Stimulated activated CD4-positive, alpha-beta T cell treated with anti-CD3 and anti-CD28 coated beads, TNF-alpha, amount 100 ng/mL, for 48 hours (primary cell): ENCODE measurements around the gene EFCAB11.
A peak's percentile ranks its signal among the peaks of the same experiment; 100 is the strongest.

Source experiments
- DNase-seq, 3 donors: peaks; one replicate each; pipeline ENCODE4 v3.0.0-alpha.2; 2020; ENCODE audit warnings: low read depth in 3 of 3

EFCAB11 gene, protein sequence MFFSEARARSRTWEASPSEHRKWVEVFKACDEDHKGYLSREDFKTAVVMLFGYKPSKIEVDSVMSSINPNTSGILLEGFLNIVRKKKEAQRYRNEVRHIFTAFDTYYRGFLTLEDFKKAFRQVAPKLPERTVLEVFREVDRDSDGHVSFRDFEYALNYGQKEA

DNA sequence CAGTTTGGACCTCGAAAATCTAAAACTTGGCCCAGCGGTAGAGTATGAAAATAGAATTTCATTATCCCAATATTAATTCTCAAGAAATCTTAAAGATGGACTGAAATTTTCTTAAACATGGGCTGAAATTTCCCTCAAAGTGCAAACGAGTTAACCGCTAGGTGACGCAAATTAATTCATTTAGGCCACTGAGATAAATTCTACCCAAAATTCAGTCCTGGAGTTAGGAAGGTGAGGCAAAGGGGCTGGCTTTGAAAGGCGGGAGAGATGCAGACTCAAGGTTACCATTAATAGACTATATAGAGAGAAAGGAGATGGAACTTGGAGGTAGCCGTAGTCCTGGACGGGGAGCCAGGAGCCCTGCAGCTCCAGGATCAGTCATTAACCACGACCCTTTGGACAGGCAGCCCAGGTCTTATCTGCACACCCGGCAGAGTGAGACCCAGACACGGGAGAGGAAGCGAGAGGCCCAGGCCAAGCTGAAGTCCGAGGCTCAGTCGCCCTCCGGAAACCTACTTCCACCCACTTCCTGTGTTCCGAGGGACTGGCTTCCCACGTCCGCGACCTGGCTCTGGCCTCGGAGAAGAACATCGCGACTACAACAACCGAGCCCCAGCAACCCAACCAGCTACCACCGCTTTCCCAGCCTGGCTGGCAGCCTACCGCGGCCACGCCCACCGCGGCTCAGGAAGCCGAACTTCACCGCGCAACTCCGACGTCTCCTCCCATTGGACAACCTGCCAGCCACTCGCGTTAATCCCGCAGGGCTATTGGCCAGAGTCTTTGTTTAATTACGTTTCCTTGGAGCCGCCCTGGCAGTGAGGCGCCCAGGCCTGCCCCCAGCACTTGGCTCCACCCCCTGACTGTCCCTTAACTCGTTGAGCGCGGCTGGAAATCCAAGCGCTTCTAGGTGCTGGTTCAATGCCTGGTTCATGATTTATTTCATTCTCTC lies at the start of gene EFCAB11:
Gene EFCAB11 (minus strand): TSS at position 661 of the 952 bp plus-strand sequence. CDS start 70 bp downstream, at position 591.
- DNase-seq: peak; percentile 88 to 94 (median 91)

DNA sequence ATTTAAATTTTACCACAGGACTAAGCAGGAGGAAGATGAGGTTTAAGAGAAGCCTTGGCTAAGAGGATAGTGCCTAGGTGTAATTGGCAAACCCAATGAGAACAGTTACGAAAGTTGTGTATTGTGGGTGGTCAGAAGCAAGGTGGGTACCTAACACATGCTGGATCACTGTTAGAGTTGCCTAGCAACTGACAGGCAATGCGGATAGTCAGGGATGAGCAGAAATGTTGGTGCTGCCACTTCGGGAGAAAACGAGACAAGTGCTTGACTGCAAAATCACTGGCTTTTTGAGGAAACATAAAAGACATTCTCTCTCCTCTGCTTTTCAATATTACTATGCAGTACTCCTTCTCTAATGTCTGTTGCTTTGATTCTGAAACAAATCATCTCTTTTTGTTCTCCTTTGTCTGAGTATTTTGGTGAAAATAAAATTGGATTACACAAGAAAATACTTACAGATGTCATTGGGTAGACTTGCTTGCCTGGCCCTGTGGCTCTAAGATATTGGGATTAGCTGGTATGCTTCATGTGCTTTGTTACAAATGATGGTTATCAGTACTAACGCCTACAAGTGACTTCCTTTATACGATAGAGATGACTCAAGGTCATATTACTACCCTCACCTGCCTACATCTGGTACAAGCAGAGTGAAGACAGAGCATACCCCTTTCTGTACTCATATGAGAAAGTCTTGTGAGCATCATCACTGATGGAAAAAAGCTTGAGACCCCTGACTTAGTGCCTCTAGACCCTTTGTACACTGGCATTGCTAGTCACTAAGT lies 49.2 kb upstream of the EFCAB11 start:
- no peak for DNase-seq

DNA sequence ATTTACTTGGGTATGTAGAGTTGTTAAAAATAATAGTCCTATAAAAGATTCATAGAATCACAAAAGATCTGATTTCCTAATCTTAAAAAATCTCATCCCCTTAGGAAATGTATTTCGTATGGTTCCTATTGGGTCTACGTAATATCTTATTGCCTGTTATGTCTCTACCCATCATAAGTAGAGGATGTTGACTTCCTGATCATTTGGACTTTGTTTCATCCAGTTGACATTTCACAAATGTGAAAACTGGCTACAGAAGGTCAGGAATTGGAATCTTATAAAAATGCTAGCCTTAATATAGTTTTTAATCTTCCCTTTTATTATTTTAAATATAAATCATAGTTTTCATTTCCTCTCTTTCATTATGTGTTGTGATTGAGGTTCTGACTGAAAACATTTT lies 46.4 kb upstream of the EFCAB11 start:
- DNase-seq: no peak

DNA sequence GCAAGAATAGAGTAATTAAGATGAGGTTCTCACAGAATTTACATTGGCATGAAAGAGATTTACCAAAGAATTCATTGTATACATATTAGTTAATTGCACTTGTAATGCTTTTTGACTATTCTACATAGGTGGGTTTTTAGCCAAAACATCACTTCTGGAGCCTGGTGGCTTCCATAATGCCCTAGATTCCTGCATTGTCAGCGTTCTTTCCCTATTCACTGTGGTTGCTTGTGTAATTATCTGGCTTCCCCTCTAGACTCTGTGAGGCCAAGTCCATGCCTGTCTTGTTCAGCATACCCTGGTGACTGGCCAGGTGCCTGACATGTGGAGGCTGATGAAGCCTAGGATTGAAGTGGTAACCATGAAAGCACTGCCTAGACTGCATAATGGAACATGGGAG lies 42.4 kb upstream of the EFCAB11 start:
- DNase-seq: no peak

DNA sequence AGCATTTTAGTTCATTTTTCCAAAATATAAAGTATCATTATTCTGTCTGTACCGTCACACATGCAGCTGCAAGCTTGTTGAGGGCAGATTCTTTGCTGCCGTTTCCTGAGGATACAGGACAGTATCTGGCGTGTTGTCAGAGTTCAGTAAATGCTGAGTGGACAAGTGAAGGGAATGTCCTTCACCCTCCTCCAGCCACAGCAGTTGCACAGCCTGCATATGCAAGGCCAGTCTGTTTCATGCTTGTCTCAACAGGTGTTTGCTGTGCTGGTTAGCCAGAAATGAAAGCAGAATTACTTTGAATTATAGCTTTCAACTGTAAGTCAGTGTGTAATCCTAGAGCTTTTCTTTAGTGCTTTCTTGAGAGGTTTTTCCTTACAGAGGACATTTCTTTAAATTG lies 37.7 kb upstream of the EFCAB11 start:
- no peak for DNase-seq

DNA sequence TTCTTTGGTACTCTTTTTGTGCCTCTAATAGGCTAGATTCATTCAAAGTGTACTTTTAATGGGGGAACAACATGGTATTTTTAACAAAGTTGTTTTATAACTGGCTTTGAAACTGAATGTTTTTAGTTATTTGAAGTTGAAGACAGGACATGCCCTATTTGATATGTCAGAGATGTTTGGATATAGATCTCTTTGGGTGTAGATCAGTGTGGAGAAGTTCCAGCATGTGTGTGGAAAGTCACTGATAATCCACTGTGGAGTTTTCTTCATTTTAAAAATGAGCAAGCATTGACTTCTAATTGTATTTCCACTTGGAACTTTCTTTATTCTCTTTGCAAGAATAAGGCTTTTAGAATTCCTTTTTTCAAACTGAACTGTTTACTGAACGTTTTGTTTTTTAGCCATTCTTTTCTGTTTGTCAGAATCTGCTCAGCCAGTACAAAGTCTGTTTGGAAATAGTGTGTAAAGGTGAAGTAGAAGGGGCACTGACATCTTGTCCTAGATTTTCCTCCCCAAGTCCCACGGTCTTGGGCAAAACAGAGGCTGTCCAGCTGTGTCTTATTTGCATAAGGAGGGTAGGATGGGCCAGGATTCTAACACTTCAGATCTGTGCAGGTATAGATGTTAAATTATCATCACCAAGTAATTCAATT lies 36.2 kb upstream of the EFCAB11 start:
- DNase-seq: no peak

DNA sequence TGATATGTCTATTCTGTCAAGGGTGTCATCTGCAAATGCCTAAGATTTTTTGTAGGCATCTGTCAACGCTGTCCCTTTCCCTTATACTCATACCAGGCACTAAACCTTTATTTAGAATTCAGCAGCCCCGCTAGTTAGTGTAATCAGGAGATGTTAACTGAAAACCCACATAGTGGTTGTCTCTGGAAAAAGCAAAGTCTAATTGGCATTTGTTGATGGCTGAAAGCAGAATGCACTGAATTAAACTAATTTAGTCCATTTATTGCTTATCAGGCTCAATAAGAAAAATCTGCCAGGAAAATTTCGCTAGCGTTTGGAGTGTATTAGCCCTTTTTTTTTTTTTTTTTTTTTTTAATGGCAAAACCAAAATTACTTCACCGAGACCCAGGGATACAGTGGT lies 35.7 kb upstream of the EFCAB11 start:
- no peak for DNase-seq

DNA sequence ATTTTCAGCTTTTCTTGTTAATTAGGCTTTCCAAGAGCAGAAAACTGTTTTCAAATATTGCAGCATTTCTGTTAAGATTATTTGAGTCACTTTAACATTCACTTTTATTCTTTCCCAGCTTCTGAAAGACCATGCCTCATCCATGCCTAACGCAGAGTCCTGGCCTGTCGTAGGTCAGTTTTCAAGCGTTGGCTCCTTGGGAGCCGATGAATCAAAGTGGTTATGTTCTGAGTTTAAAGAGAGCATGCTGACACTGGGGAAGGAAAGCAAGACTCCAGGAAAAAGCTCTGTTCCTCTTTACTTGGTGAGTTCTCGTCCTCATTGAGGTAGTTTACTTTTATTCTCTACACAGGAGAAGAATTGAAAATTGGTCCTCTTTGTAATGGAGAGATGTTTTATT lies 34.3 kb upstream of the EFCAB11 start:
- no peak for DNase-seq

DNA sequence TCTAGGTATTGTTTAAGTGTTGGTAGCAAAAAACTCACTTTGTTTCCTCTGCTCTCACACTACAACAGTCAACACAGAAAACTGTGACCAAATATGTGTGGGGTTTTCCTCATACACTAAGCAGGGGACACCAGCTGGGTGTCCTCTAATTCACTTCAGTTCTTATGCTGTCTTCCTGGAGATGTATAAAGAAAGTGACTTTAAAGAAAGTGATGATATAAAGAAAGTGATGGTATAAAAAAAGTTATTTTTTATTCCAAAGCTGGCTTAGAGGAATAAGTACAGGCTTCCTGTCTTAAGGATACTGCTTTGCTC lies 32.6 kb upstream of the EFCAB11 start:
- DNase-seq: no peak

DNA sequence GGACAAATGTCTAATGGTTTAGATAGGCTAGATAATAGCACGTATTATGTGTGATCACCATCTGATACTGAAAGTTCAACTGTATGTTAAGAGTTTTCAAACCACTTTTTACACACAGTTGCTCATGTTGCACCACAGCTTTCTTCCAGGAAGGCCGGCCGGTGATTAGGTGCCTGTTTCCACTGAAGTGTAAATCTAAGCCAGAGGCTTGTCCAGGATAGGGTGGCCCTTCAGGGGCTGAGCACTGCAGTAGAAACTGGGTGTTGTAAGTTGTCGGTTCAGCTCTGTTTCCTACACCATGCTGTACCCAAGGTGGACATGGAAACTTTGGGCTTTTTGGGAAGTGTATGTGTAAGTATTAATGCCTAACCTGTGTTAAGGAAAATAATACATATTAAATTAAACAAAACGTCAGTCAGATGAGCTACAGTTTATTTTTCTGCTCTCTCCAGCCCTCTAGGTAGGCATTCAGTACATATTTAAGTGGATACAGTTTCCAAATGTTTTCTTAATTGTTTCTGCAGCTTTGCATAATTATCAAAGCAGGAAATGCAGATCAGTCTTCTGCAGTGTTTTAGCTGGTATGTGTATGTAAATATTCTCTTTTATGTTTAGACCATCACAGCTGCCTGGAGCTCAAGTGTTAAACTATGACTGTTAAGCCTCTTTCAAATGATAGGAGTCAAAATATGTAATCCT lies 32.1 kb upstream of the EFCAB11 start:
- DNase-seq: no peak

DNA sequence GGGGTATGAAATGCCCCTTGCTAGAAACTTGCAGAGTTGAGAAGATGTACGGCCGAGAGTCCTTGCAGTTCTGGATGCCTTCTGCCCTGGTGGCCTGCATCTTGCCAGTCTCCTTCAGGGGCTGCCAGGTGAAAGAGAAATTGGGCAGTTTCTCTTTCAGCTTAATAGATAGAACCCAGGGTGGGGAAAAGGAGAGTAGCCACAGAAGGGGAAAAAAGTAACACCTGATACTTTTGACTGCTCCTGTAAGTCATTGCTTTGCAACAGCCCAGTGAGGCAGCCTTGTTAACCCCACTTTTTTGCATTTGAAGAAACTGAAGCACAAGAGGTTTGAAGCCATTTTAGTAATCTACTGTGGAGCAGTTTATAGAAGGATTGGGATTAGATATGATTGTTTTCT lies 28.8 kb upstream of the EFCAB11 start:
- DNase-seq: no peak

DNA sequence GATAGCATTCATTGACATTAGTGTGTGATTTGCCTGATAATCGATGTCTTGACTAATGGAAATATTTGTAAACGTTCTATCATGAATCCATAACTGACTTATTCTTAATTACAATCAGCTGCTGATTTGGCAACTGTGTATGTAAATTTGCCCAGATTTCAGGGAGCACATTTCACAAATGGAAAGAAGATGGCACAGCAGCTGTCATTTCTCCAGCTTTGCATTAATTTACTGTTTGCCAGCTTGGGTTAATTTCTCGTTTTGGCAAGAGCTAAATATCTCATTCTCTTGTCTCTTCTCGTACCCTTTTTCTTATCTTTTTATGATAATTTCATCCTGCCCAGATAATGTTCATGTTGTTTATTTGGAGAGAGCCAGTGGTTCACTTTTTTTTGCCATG lies 24.1 kb upstream of the EFCAB11 start:
- DNase-seq: no peak

DNA sequence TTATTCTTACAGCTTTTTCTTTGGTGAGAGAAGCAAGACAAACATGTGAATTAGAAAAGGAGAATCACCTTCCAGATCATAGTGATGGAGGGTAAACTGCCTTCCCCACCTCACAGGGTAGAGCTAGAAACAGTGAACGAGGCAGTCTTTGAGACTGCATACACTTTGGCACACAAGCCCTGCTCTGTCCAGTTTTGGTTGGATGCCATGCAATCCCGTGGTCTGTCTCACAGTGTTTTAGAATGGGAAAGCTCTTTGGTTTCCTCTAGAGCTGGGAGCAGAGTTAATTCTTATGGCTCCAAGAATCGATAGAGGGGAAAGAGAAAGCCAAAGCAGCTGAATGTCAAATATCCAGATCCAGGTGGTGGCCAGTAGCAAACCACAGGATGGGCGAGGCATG lies 23.1 kb upstream of the EFCAB11 start:
- DNase-seq: no peak

DNA sequence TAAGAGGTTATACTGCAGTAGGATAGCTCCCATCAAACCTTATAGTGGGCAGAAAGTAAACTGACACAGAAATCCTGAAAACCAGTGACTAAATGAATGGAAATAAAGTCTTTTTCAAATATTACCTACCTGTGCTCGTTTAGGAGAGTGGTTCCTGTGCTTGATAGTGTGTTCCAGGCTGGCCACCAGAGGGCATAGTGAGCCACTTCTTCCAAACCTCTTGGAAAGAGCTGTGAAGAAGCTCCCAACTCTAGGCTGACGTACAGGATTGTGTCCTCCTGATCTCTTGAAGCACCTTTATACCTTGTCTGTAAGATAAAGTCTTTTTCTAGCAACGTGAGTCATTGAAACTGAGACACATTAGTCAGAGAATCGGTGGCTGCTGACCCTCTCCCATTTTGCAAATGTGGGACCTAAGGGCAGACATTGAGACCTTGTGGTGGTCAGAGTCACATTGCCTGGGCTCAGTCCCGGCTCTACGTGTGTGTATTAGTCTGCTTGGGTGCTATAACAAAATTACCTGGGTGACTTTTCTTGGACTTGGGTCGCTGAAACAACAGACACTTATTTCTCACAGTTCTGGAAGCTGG lies 18.8 kb upstream of the EFCAB11 start:
- DNase-seq: peak in 1 of 3 donors; percentile 39

DNA sequence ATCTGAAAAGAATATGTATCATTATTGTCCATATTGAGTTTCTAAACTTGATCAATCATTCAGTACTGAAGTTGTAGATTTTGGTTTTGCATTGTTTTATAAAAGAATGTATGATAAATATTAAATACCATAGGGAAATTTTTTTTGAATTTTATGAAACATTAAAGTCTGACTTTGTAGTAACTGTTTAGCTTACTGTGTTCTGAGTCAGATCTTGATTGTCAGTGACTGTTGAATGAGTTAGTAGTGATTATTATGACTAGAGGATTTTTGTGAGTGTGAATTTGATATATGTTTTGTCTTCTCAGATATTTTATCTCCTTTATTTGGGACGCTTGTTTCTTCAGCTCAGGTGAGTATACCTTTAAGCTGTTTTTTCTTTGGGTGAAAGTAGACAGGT lies 11.3 kb upstream of the EFCAB11 start:
- DNase-seq: no peak

DNA sequence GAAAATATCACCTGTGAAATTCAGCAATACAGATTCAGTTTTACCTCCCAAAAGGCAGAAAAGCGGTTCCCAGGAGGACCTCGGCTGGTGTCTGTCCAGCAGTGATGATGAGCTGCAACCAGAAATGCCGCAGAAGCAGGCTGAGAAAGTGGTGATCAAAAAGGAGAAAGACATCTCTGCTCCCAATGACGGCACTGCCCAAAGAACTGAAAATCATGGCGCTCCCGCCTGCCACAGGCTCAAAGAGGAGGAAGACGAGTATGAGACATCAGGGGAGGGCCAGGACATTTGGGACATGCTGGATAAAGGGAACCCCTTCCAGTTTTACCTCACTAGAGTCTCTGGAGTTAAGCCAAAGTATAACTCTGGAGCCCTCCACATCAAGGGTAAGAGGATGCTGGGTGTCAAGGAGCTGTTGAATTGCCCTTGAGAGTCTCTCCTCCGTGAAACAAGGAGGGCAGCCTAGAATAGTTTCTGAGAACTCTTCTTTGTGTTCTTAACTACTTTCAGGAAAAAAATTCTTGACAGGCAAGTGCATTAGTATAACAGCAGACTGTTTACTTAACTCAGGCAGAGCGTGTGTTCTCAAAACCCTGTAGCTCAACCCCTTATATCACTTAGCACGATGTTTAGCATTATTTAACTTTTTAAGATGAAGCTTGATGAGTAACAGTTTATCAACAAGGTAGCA lies 8.9 kb upstream of the EFCAB11 start:
- no peak for DNase-seq

DNA sequence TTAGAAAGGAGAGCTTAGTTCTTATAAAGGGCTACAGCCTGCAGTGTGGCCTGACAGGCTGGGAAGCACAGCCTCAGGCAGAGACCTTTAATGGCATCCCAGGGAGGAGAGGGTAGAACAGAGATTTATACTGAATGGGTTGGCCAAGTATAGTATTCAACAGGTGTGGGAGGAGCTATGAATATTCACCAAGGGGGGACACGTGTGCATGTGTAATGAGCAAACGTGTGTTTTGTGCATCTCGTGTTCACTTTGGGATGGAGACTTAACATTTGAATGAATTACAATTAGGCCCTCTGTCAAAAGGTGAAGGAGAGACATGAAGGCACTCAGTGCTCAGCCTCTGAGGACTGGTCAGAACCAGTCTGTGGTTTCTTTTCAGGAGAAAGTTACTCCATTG lies 6.4 kb upstream of the EFCAB11 start:
- DNase-seq: no peak

DNA sequence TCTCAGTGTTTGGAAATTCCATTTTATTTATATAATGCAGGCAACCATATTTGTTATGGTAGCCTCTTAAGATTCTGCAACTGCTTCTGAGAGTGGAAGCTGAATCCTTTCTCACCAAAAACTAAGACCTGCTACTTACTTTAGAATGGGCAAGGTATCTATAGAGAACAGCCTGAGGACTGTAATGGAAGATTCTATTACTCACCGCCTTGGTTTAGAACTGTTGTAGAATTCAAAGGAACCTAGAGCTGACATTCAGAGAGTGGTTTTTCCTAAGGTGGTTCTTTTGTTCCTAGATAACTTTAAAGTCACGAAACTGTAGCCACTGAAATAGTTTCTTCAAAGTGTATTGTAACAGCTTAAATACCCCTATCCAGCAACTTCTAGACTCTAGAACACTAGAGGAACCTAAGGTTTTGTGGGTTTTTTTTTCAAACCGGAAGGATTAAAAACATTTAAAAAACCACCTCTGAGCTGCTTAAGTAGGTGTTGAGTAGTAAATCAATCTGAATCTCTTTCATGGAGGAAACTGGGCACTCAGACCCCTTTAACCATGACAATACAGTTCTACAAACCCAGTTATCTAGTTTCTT lies 5.4 kb upstream of the EFCAB11 start:
- no peak for DNase-seq

DNA sequence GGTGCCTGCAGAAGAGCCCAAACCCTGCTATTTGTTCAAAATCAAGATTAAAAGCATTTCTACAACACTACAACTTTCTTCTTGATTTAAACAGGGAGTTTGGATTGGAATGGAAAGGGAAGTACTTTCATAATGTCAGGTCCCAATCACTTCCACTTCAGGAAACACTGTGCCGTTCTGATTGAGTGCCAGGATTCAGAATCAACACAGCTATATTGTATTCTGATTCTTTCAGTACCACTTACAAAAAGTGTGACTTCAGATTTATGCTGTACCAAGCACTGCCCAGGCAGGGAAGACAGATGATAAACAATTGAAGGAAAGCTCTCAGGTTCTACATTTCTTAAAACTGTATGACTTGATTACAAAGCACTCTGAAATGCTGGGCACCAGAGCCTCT lies 4.4 kb upstream of the EFCAB11 start:
- no peak for DNase-seq

DNA sequence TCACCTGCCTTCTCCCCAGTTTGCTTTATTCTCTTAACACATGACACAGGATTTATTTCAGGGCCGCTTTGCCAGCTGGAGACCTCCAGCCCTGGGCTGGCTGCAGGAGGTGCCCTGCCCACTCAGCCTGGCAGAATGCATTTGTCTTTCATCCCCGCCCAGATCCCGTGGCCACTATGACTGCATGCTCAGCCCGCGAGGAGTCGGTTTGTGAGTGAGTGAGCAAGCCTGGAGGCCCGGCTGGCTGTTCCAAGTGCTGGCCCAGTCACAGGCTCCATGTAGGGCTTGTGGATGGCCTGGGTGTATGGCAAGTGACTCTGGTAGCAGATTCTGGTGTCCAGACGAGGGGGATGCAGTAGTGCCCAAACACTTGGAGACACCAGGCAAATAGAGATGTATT lies 3.3 kb upstream of the EFCAB11 start:
- no peak for DNase-seq
